ENCODE data around the gene MAP4. TPM values are rescaled to one million over a fixed set of nuclear protein-coding genes. Genes with fewer than 3 reads are reported as not detected.

MAP4 gene
- total and polyA plus RNA-seq, 11 donors, result 206 to 1,422 (median 771) TPM

DNA sequence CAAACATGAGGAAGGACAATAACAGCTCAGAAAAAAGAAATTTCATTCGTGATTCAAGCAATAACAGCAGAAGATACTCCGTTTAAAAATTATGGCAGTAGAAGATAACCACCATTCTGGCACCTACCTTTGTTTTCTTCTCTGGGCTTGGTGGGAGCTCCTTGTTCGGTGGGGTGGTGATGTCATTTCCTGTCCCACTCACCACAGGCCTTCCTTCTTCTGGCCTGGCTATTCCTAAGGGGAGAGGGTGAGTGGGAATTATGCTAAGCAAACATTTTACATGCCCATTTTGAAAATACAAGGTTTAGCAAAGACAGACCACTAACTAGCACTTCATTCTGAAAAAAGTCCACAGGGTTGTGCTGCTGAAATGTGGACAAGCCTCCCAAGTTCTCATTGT is 138.9 kb downstream of the MAP4 start:
- H3K27ac ChIP-seq, result peak overlapping the region in 9 of 12 donors; percentile 0 to 49 (median 22)
- H3K9me3 ChIP-seq, result no peaks in the 10 kb centered on the region
- peaks cover 0 to 53% (median 31%) of the 10 kb centered on the region in 12 donors for H3K4me1 ChIP-seq
- no peak for TF ChIP-seq POLR2A (IDR thresholded peaks at IDR 0.05)
- TF ChIP-seq, protein P1, sequence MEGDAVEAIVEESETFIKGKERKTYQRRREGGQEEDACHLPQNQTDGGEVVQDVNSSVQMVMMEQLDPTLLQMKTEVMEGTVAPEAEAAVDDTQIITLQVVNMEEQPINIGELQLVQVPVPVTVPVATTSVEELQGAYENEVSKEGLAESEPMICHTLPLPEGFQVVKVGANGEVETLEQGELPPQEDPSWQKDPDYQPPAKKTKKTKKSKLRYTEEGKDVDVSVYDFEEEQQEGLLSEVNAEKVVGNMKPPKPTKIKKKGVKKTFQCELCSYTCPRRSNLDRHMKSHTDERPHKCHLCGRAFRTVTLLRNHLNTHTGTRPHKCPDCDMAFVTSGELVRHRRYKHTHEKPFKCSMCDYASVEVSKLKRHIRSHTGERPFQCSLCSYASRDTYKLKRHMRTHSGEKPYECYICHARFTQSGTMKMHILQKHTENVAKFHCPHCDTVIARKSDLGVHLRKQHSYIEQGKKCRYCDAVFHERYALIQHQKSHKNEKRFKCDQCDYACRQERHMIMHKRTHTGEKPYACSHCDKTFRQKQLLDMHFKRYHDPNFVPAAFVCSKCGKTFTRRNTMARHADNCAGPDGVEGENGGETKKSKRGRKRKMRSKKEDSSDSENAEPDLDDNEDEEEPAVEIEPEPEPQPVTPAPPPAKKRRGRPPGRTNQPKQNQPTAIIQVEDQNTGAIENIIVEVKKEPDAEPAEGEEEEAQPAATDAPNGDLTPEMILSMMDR (IDR thresholded peaks at IDR 0.05), result no peak
- no peaks in the 10 kb centered on the region for H3K27me3 ChIP-seq
- DNase-seq (no peak), ATAC-seq (peak in 3 of 4 donors; percentile 30 to 55 (median 49))
- peaks cover 0 to 73% (median 54%) of the 10 kb centered on the region in 9 donors for H3K36me3 ChIP-seq
- intact Hi-C loops (cut with DNase I), result loop anchor here in 1 of 10 donors (5.0 kb wide), 1 partner anchor 275 kb away; no protein-coding TSS in a partner anchor
- 47 to 64% (median 56%) methylated on average over 3 of the region's 3 CpGs for WGBS, 4 donors
- H3K4me3 ChIP-seq, result no peak overlapping the region

DNA sequence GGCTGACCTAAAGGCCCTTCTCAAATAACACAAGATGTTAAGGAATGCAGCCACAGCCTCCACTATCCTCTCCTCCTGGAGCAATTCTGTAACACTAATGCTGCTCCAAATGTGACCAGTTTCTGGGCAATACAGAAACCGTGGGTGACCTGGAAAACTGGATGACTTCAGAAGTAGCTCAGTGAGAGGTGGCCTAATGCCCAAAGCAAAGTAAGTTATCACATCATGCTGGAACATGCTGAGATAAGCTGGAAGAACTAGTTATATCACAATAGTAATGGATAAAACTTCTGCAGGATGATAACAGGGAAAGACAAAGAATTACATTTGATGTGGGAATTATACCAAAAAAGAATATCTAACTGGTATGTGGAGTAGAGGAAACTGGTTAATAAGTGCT is 141.3 kb downstream of the MAP4 start:
- Histone ChIP-seq H3K4me1 (peaks cover 0 to 62% (median 33%) of the 10 kb centered on the region in 12 donors), H3K36me3 (peaks cover 0 to 79% (median 68%) of the 10 kb centered on the region in 9 donors), H3K27me3 (no peaks in the 10 kb centered on the region), H3K4me3 (no peak overlapping the region), H3K9me3 (no peaks in the 10 kb centered on the region), H3K27ac (peak overlapping the region in 3 of 12 donors; percentile 2 to 30 (median 13))
- TF ChIP-seq, protein P1 (IDR thresholded peaks at IDR 0.05), result no peak
- no peak for TF ChIP-seq POLR2A (IDR thresholded peaks at IDR 0.05)
- peak in 2 of 4 donors; percentile 39 to 42 for ATAC-seq
- DNase-seq, result no peak
- WGBS, 4 donors, result 43 to 50% (median 43%) methylated on average over 1 of the region's 1 CpG
- intact Hi-C loops (cut with DNase I), result loop anchor here in 1 of 10 donors (5.0 kb wide), 1 partner anchor 277 kb away; no protein-coding TSS in a partner anchor

DNA sequence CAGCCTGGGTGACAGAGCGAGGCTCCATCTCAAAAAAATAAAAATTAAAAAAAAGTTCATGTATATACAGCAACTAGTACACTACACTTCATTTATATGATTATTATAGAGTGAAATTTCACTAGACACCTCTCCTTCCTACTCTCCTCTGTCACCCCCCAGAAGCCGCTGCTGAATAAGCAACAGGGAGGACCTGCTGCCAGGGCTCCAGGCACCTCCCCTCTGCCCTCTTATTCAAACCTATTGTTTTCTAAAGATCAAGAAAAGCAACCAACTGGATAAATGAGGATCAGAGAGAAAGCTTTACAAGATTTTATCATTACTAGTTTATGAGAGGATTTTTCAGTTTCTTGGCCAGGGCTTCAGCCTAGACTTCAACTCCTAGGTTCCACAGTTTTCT is 141.8 kb downstream of the MAP4 start:
- peaks cover 0 to 62% (median 32%) of the 10 kb centered on the region in 12 donors for H3K4me1 ChIP-seq

DNA sequence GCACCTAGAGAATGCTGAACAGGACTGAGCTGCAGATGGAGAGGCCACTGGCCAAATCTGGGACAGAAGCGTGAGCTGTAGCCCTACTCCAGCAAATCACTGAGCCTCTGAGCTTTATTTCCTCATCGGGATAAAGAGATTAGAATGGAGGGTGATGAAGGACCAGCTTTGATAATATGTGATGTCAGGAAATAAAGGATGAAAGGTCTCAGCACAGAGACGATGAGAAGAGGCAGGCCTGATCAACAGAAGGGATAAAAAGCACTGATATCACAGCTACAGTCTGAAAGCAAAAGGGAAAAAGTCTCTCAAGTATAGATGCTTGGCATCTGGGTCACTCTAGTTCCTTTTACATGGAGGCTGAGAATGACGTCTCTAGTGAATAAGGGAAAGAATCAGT is 143.3 kb downstream of the MAP4 start:
- intact Hi-C loops (cut with DNase I), result no loop called here
- no peaks in the 10 kb centered on the region for H3K27me3 ChIP-seq
- DNase-seq, result no peak
- ATAC-seq, result no peak
- no peak overlapping the region for H3K4me3 ChIP-seq
- WGBS, 4 donors, result 55 to 63% (median 59%) methylated on average over 4 of the region's 4 CpGs
- H3K9me3 ChIP-seq, result no peaks in the 10 kb centered on the region
- H3K4me1 ChIP-seq, result peaks cover 0 to 49% (median 20%) of the 10 kb centered on the region in 12 donors
- no peak overlapping the region for H3K27ac ChIP-seq
- peaks cover 0 to 98% (median 88%) of the 10 kb centered on the region in 9 donors for H3K36me3 ChIP-seq
- TF ChIP-seq, protein P1 (IDR thresholded peaks at IDR 0.05), result no peak
- no peak for TF ChIP-seq POLR2A (IDR thresholded peaks at IDR 0.05)

More for the DNA sequence above, 141.8 kb downstream of the MAP4 start:
- Histone ChIP-seq H3K9me3 (no peaks in the 10 kb centered on the region), H3K4me3 (no peak overlapping the region), H3K27ac (peak overlapping the region in 3 of 12 donors; percentile 5 to 30 (median 13)), H3K36me3 (peaks cover 0 to 83% (median 73%) of the 10 kb centered on the region in 9 donors), H3K27me3 (no peaks in the 10 kb centered on the region)
- DNase-seq, result no peak
- intact Hi-C loops (cut with DNase I), result no loop called here
- no peak for TF ChIP-seq POLR2A (IDR thresholded peaks at IDR 0.05)
- TF ChIP-seq, protein P1 (IDR thresholded peaks at IDR 0.05), result no peak
- WGBS, 4 donors, result 93 to 97% (median 97%) methylated on average over 2 of the region's 2 CpGs
- ATAC-seq, result no peak

Data from heart left ventricle (tissue), 16 donors.